ENCODE measurements around the gene WHRN.

DNA sequence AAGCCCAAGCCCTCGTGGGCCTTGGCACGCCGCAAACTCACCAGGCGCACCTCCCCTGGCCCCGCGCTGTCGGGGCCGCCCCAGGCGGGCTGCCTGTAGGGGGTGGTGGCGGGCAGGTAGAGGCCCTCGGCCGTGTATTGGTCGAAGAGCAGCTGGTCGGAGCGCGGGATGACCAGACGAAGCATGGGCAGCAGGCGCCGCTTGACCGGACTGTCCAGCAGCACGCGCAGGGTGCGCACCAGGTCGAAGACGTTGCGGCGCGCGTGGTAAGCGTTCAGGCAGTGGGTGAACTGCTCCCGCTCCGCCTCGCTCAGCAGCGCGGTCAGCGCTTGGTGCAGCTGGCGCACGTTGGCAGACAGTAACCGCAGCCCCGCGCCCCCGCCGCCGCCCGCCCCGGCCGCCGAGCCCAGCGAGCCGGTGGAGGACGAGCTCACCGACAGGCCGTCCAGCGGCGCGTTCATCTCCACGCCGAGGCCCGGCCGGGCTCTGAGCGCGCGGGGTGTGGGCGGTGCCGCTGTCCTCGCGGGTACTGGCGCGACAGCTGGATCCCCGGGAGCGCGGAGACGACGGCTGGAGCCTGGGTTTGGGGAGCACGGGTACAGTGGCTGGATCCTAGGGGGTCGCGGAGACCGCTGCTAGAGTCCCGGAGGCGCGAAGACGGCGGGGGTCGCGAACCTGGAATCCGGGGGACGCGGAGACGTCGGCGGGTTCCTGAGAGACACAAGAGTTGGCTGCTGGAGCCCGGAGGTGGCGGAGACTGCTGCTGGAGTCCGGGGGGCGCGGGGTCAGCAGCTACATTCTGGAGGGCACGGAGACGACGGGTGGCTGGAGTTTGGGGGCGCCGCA lies 709 bp downstream of the WHRN start:
- TF ChIP-seq ATF2 (CRISPR knock-in tag; IDR thresholded peaks at IDR 0.05; ENCODE audit: borderline replicate concordance, low read depth) (no peak), ZNF317 (CRISPR knock-in tag; IDR thresholded peaks at IDR 0.05; ENCODE audit: borderline replicate concordance, low read depth) (no peak), CREB1 (CRISPR knock-in tag; IDR thresholded peaks at IDR 0.05) (0 out of 2 replicates have a peak, but pooled peaks have one; percentile 68)
- TF ChIP-seq, protein P1, sequence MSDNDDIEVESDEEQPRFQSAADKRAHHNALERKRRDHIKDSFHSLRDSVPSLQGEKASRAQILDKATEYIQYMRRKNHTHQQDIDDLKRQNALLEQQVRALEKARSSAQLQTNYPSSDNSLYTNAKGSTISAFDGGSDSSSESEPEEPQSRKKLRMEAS (CRISPR knock-in tag; IDR thresholded peaks at IDR 0.05): peak; percentile 95
- TF ChIP-seq, protein P2, sequence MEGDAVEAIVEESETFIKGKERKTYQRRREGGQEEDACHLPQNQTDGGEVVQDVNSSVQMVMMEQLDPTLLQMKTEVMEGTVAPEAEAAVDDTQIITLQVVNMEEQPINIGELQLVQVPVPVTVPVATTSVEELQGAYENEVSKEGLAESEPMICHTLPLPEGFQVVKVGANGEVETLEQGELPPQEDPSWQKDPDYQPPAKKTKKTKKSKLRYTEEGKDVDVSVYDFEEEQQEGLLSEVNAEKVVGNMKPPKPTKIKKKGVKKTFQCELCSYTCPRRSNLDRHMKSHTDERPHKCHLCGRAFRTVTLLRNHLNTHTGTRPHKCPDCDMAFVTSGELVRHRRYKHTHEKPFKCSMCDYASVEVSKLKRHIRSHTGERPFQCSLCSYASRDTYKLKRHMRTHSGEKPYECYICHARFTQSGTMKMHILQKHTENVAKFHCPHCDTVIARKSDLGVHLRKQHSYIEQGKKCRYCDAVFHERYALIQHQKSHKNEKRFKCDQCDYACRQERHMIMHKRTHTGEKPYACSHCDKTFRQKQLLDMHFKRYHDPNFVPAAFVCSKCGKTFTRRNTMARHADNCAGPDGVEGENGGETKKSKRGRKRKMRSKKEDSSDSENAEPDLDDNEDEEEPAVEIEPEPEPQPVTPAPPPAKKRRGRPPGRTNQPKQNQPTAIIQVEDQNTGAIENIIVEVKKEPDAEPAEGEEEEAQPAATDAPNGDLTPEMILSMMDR (IDR thresholded peaks at IDR 0.05): peak; percentile 36; the same call in 1 of the 2 replicates
- TF ChIP-seq, protein P3, sequence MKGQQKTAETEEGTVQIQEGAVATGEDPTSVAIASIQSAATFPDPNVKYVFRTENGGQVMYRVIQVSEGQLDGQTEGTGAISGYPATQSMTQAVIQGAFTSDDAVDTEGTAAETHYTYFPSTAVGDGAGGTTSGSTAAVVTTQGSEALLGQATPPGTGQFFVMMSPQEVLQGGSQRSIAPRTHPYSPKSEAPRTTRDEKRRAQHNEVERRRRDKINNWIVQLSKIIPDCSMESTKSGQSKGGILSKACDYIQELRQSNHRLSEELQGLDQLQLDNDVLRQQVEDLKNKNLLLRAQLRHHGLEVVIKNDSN (CRISPR knock-in tag; IDR thresholded peaks at IDR 0.05): peak; percentile 49; the same call in 1 of the 2 replicates
- TF ChIP-seq, protein P4, sequence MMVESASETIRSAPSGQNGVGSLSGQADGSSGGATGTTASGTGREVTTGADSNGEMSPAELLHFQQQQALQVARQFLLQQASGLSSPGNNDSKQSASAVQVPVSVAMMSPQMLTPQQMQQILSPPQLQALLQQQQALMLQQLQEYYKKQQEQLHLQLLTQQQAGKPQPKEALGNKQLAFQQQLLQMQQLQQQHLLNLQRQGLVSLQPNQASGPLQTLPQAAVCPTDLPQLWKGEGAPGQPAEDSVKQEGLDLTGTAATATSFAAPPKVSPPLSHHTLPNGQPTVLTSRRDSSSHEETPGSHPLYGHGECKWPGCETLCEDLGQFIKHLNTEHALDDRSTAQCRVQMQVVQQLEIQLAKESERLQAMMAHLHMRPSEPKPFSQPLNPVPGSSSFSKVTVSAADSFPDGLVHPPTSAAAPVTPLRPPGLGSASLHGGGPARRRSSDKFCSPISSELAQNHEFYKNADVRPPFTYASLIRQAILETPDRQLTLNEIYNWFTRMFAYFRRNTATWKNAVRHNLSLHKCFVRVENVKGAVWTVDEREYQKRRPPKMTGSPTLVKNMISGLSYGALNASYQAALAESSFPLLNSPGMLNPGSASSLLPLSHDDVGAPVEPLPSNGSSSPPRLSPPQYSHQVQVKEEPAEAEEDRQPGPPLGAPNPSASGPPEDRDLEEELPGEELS (CRISPR knock-in tag; IDR thresholded peaks at IDR 0.05): peak; percentile 92
